Lower lobe of right lung (tissue), 2 donors: ENCODE measurements around the gene CPSF4. TPM values are rescaled to one million over a fixed set of nuclear protein-coding genes. Genes with fewer than 3 reads are reported as not detected.

Source experiments
- ATAC-seq, 2 donors: fragments of 200-7000 bp; cut with Tn5 transposase; one replicate each; pipeline ENCODE4 v1.9.1; 2020 to 2022; ENCODE audit warnings: mild to moderate bottlenecking in 2 of 2, moderate library complexity in 2 of 2
- DNase-seq: peaks from one replicate; pipeline ENCODE4 v3.0.0-alpha.2; 2020
- H3K27ac ChIP-seq: fragments of 200-600 bp; one replicate; pipeline ENCODE4 v1.8.0; 2022
- H3K27me3 ChIP-seq: fragments of 200-600 bp; one replicate; pipeline ENCODE4 v1.8.0; 2022; ENCODE audit warnings: low read depth
- H3K36me3 ChIP-seq: fragments of 200-600 bp; one replicate; pipeline ENCODE4 v1.8.0; 2022; ENCODE audit warnings: mild to moderate bottlenecking
- H3K4me1 ChIP-seq: fragments of 200-600 bp; one replicate; pipeline ENCODE4 v1.8.0; 2022
- H3K4me3 ChIP-seq: fragments of 200-600 bp; one replicate; pipeline ENCODE4 v1.8.0; 2022; ENCODE audit warnings: mild to moderate bottlenecking
- H3K9me3 ChIP-seq: fragments of 200-600 bp; one replicate; pipeline ENCODE4 v1.8.0; 2022
- CTCF ChIP-seq: fragments of 200-600 bp; IDR thresholded peaks from one replicate; pipeline ENCODE4 v1.8.0; 2022; ENCODE audit warnings: antibody characterized with exemption, mild to moderate bottlenecking
- intact Hi-C: fragments of 100-400 bp; cut with DNase I; formaldehyde crosslinking; loops from one replicate; pipeline ENCODE4 v1.11.0; 2022
- total RNA-seq: library from RNA; stranded (reverse); fragmentation: NEBNext Ultra II Directional; extraction: Animal tissue kit (Norgen Biotek cat#: 25700); gene quantifications from one replicate; pipeline ENCODE4 v1.2.1, GENCODE V29; 2021
- donor health status: DM: no; HTN: yes; CAD: no; lungs with severe emphysema.

CPSF4 gene
- total RNA-seq, 1 donor from 2014 or later: 26.8 TPM

DNA sequence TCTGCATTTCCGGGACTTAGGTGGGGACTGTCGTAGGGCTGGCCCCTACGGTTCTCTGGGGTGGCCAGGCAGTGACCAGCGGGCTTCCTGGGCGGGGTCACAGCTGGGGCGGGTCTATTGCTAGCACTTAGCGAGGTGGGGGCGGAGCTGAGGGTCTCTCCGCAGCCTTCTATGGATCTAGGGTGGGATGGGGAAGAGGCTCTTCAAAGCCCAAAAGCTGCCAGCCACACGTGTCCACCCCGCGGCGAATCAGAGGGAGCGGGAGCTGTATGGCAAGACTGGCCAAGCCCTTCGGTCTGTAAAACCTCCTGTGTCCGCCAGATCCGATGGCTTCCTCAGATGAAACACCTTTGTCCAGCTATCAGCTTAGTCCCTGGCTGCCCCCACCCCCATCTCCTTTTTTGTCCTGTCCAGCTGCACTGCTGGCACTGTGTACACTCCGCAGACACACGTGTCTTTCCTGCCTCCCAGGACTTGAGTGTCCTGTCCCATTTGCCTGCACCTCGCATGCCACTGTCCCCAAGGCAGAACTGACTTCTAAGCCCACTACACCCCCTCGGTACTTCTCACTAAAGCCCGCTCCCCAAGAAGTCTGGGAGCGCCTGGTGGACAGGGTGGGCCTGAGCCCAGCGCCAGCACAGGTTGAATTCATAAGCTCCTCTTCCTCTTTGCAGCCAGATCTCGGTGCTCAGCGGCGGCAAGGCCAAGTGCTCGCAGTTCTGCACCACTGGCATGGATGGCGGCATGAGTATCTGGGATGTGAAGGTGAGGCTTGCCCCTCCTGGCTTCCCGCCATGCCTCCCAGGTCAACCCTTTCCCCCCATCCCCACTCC lies 45.2 kb upstream of the CPSF4 start:
- peak overlapping the region; percentile 71 for H3K27ac ChIP-seq
- no peak for DNase-seq

DNA sequence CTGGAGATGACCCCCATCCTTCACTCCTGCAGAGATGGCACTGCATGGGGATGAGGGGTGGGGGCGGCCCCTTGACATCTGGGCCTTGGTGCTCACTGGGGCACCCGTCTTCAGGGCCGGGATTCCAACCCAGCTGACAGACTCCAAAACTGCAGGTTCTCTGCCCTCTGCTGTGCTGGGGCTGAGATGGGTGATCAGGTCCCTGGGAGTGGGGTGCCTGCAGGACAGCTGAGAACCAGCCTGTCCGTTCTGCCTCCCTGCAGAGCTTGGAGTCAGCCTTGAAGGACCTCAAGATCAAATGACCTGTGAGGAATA lies 44.6 kb upstream of the CPSF4 start:
- Histone ChIP-seq H3K9me3 (no peaks in the 10 kb centered on the region), H3K4me1 (peaks cover 26% of the 10 kb centered on the region), H3K27ac (peak overlapping the region; percentile 8), H3K36me3 (peaks cover 87% of the 10 kb centered on the region), H3K4me3 (no peak overlapping the region), H3K27me3 (no peaks in the 10 kb centered on the region)
- intact Hi-C loops: no loop called here
- ATAC-seq: no peak
- TF ChIP-seq CTCF: no peak
- no peak for DNase-seq

More for the DNA sequence above, 45.2 kb upstream of the CPSF4 start:
- peak; percentile 44 to 58 for ATAC-seq
- peaks cover 22% of the 10 kb centered on the region for H3K4me1 ChIP-seq
- peak overlapping the region; percentile 61 for H3K4me3 ChIP-seq
- H3K9me3 ChIP-seq: no peaks in the 10 kb centered on the region
- intact Hi-C loops: no loop called here
- peaks cover 87% of the 10 kb centered on the region for H3K36me3 ChIP-seq
- H3K27me3 ChIP-seq: no peaks in the 10 kb centered on the region
- no peak for TF ChIP-seq CTCF

GRCh38 chr7:99395616-99396327 lies 43.0 kb upstream of the CPSF4 start:
- H3K4me1 ChIP-seq: peaks cover 37% of the 10 kb centered on the region
- no peak overlapping the region for H3K27ac ChIP-seq
- H3K9me3 ChIP-seq: no peaks in the 10 kb centered on the region
- DNase-seq: no peak
- no peak overlapping the region for H3K4me3 ChIP-seq
- no peak for ATAC-seq
- intact Hi-C loops: no loop called here
- TF ChIP-seq CTCF: no peak
- peaks cover 87% of the 10 kb centered on the region for H3K36me3 ChIP-seq
- H3K27me3 ChIP-seq: no peaks in the 10 kb centered on the region

- TF ChIP-seq CTCF: no peak
- no peak for DNase-seq
- Histone ChIP-seq H3K4me1 (peaks cover 37% of the 10 kb centered on the region), H3K4me3 (no peak overlapping the region), H3K36me3 (peaks cover 87% of the 10 kb centered on the region), H3K27me3 (no peaks in the 10 kb centered on the region), H3K27ac (no peak overlapping the region), H3K9me3 (no peaks in the 10 kb centered on the region)
- no peak for ATAC-seq
- intact Hi-C loops: no loop called here
Observed at GRCh38 chr7:99396418-99397296, 42.1 kb upstream of the CPSF4 start.

- no peak overlapping the region for H3K27ac ChIP-seq
- no peak for ATAC-seq
- peaks cover 87% of the 10 kb centered on the region for H3K36me3 ChIP-seq
- no peaks in the 10 kb centered on the region for H3K9me3 ChIP-seq
- no peak for DNase-seq
- H3K4me1 ChIP-seq: peaks cover 31% of the 10 kb centered on the region
- intact Hi-C loops: no loop called here
- no peak overlapping the region for H3K4me3 ChIP-seq
- no peak for TF ChIP-seq CTCF
- no peaks in the 10 kb centered on the region for H3K27me3 ChIP-seq
Observed at GRCh38 chr7:99397297-99397983, 41.3 kb upstream of the CPSF4 start.
